Measurements from ENCODE around the gene TSPAN3.

Gene TSPAN3

DNA sequence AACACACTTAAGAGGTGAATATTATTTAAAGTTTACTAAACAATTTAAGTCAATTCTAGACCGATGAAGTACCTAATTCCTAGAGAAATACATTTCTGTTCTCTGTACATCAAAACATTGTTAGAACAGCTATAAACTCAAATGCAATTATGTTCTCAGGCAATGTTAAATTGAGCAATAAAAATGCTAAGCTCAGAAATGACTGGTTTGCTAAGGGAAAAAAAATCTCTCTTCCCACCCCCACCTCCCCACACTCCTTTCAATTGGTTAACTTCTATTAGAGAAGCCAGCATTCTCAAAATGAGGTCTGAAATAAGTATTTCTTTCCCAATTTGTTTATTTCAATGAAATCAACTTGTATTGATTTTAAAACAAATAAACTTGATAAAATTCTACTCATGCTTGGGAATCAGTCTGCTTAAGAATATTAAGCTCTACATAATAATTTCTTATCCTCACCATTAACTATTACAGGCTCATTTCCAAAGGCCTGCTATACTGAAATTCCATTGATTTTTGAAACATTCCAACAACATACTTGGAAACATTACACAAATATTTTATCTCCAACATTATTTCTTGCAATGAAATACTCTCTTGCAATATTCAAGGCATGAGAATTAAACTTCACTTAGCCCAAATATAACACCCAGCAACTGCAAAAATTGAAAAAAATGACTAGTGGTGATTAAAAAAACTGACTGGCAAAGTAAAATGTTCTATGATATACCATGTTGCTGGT, 22.6 kb downstream of the TSPAN3 start:
- in situ Hi-C loops (cut with HindIII; ENCODE audit: low pct_ligation_motif_present, low sequenced_read_pairs) = no loop called here
- H3K36me3 ChIP-seq (replicated peaks) = peaks cover 30% of the 10 kb centered on the region
- DNase-seq = no peak
- H3K4me3 ChIP-seq (ENCODE audit: low read depth, low read length) = no peak overlapping the region
- no peak overlapping the region for H3K27ac ChIP-seq
- TF ChIP-seq, protein P1, sequence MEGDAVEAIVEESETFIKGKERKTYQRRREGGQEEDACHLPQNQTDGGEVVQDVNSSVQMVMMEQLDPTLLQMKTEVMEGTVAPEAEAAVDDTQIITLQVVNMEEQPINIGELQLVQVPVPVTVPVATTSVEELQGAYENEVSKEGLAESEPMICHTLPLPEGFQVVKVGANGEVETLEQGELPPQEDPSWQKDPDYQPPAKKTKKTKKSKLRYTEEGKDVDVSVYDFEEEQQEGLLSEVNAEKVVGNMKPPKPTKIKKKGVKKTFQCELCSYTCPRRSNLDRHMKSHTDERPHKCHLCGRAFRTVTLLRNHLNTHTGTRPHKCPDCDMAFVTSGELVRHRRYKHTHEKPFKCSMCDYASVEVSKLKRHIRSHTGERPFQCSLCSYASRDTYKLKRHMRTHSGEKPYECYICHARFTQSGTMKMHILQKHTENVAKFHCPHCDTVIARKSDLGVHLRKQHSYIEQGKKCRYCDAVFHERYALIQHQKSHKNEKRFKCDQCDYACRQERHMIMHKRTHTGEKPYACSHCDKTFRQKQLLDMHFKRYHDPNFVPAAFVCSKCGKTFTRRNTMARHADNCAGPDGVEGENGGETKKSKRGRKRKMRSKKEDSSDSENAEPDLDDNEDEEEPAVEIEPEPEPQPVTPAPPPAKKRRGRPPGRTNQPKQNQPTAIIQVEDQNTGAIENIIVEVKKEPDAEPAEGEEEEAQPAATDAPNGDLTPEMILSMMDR (IDR thresholded peaks at IDR 0.05; ENCODE audit: low read depth, low read length, missing control alignments) = no peak
- H3K27me3 ChIP-seq (replicated peaks) = no peaks in the 10 kb centered on the region

DNA sequence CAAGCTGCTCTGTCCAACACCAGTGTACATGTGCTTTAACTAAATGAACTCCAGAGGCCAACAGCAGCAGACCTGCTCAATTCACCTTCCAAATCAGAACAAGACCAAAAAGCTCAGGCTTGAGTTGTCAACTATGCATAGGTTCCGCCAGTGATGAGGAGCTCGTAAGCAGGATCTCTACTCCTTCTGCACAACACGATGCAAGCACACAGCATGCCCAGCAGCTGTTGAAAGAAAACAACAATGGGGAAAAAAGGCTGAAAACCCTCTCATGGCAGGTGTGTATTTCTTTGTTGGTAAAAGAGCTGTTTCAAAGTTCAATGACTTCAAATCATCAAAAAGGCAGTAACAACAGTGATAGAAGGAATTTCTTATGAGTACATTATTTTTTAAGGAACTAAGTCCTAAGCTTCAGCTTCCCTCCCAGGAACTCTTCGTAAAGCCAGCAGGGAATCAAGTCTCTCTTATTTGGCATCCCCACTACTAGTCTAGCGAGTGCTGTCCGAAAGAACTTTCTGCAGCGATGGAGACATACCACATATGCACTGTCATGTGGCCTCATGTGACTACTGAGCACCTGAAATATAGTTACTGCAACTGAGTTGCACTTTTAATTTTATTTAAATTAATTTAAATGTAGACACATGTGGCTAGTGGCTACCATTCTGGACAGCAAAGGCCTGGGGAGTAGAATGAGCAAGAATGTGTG, 24.1 kb downstream of the TSPAN3 start:
- Histone ChIP-seq H3K4me3 (ENCODE audit: low read depth, low read length) (no peak overlapping the region), H3K27ac (no peak overlapping the region), H3K36me3 (replicated peaks) (peaks cover 25% of the 10 kb centered on the region), H3K27me3 (replicated peaks) (no peaks in the 10 kb centered on the region)
- TF ChIP-seq, protein P1 (IDR thresholded peaks at IDR 0.05; ENCODE audit: low read depth, low read length, missing control alignments) = no peak
- DNase-seq = no peak
- in situ Hi-C loops (cut with HindIII; ENCODE audit: low pct_ligation_motif_present, low sequenced_read_pairs) = no loop called here

GRCh38 chr15:77045985-77046384, 24.9 kb downstream of the TSPAN3 start:
- in situ Hi-C loops (cut with HindIII; ENCODE audit: low pct_ligation_motif_present, low sequenced_read_pairs) = no loop called here
- H3K4me3 ChIP-seq (ENCODE audit: low read depth, low read length) = no peak overlapping the region
- no peak overlapping the region for H3K27ac ChIP-seq
- TF ChIP-seq, protein P1 (IDR thresholded peaks at IDR 0.05; ENCODE audit: low read depth, low read length, missing control alignments) = no peak
- DNase-seq = no peak
- peaks cover 25% of the 10 kb centered on the region for H3K36me3 ChIP-seq (replicated peaks)
- H3K27me3 ChIP-seq (replicated peaks) = no peaks in the 10 kb centered on the region

GRCh38 chr15:77044228-77045042, 26.5 kb downstream of the TSPAN3 start:
- Histone ChIP-seq H3K27me3 (replicated peaks) (no peaks in the 10 kb centered on the region), H3K36me3 (replicated peaks) (peaks cover 25% of the 10 kb centered on the region), H3K4me3 (ENCODE audit: low read depth, low read length) (no peak overlapping the region), H3K27ac (no peak overlapping the region)
- in situ Hi-C loops (cut with HindIII; ENCODE audit: low pct_ligation_motif_present, low sequenced_read_pairs) = no loop called here
- DNase-seq = no peak
- TF ChIP-seq, protein P1 (IDR thresholded peaks at IDR 0.05; ENCODE audit: low read depth, low read length, missing control alignments) = no peak

GRCh38 chr15:77042955-77043920, 27.7 kb downstream of the TSPAN3 start:
- Histone ChIP-seq H3K27me3 (replicated peaks) (no peaks in the 10 kb centered on the region), H3K27ac (no peak overlapping the region), H3K36me3 (replicated peaks) (peaks cover 25% of the 10 kb centered on the region), H3K4me3 (ENCODE audit: low read depth, low read length) (no peak overlapping the region)
- in situ Hi-C loops (cut with HindIII; ENCODE audit: low pct_ligation_motif_present, low sequenced_read_pairs) = no loop called here
- TF ChIP-seq, protein P1 (IDR thresholded peaks at IDR 0.05; ENCODE audit: low read depth, low read length, missing control alignments) = no peak
- no peak for DNase-seq
